Measurements from ENCODE around the gene ERMAP. TPM values are rescaled to one million over a fixed set of nuclear protein-coding genes. Genes with fewer than 3 reads are reported as not detected.
"Not testable (repeated sequence)": the region's sequence is repeated elsewhere in the genome, so short reads cannot be mapped to it uniquely, and the experiment has no call there.

Gene ERMAP
- total RNA-seq, 1 donor from 2014 or later = 7.4 TPM

GRCh38 chr1:42841440-42842147 lies 24.7 kb downstream of the ERMAP start:
- intact Hi-C loops (cut with micrococcal nuclease) = loop anchor here (10.0 kb wide), 2 partner anchors 157 to 387 kb away; partner anchors contain the start of genes PPCS, YBX1 and ZMYND12

- intact Hi-C loops (cut with micrococcal nuclease) = loop anchor here (5.0 to 10.0 kb wide), 3 partner anchors 160 to 390 kb away; partner anchors contain the start of genes PPCS, YBX1 and ZMYND12
Observed at GRCh38 chr1:42844592-42845140, 27.7 kb downstream of the ERMAP start.

- intact Hi-C loops (cut with micrococcal nuclease) = loop anchor here (5.0 to 10.0 kb wide), 3 partner anchors 160 to 390 kb away; partner anchors contain the start of genes PPCS, YBX1 and ZMYND12
Observed at GRCh38 chr1:42845193-42845592, 28.3 kb downstream of the ERMAP start.

- intact Hi-C loops (cut with micrococcal nuclease) = loop anchor here (1.0 to 10.0 kb wide), 6 partner anchors 29 to 391 kb away; partner anchors contain the start of genes C1orf50, ERMAP, P3H1 and PPCS
Observed at GRCh38 chr1:42845866-42846256, 28.9 kb downstream of the ERMAP start.

- intact Hi-C loops (cut with micrococcal nuclease) = loop anchor here (1.0 to 10.0 kb wide), 6 partner anchors 29 to 392 kb away; partner anchors contain the start of genes C1orf50, ERMAP, P3H1 and PPCS
Observed at GRCh38 chr1:42846257-42847110, 29.6 kb downstream of the ERMAP start, which contains the start of gene ZNF691. Gene ZNF691, plus strand, starts transcription at chr1:42846613. Its CDS starts 3,046 bp downstream, at chr1:42849659.

- intact Hi-C loops (cut with micrococcal nuclease) = loop anchor here (2.0 to 10.0 kb wide), 4 partner anchors 78 to 392 kb away; partner anchors contain the start of genes PPCS, YBX1 and ZMYND12
Observed at GRCh38 chr1:42847111-42847595, 30.2 kb downstream of the ERMAP start.

GRCh38 chr1:42847721-42848460 lies 31.0 kb downstream of the ERMAP start:
- intact Hi-C loops (cut with micrococcal nuclease) = loop anchor here (2.0 to 10.0 kb wide), 4 partner anchors 77 to 393 kb away; partner anchors contain the start of genes PPCS, YBX1 and ZMYND12

GRCh38 chr1:42848823-42849537 lies 32.1 kb downstream of the ERMAP start:
- intact Hi-C loops (cut with micrococcal nuclease) = loop anchor here (5.0 to 10.0 kb wide), 3 partner anchors 164 to 394 kb away; partner anchors contain the start of genes PPCS, YBX1 and ZMYND12

GRCh38 chr1:42849944-42850343 lies 33.0 kb downstream of the ERMAP start:
- intact Hi-C loops (cut with micrococcal nuclease) = loop anchor here (5.0 to 10.0 kb wide), 3 partner anchors 165 to 395 kb away; partner anchors contain the start of genes PPCS, YBX1 and ZMYND12

GRCh38 chr1:42851420-42851819 lies 34.5 kb downstream of the ERMAP start:
- intact Hi-C loops (cut with micrococcal nuclease) = no loop called here

GRCh38 chr1:42851960-42852607 lies 35.2 kb downstream of the ERMAP start:
- intact Hi-C loops (cut with micrococcal nuclease) = no loop called here

- intact Hi-C loops (cut with micrococcal nuclease) = no loop called here
Observed at GRCh38 chr1:42852608-42852980, 35.7 kb downstream of the ERMAP start.

- intact Hi-C loops (cut with micrococcal nuclease) = no loop called here
Observed at GRCh38 chr1:42853116-42853884, 36.4 kb downstream of the ERMAP start.

- intact Hi-C loops (cut with micrococcal nuclease) = not testable (repeated sequence)
Observed at GRCh38 chr1:42856554-42856953, 39.6 kb downstream of the ERMAP start.

GRCh38 chr1:42859366-42859765 lies 42.4 kb downstream of the ERMAP start:
- intact Hi-C loops (cut with micrococcal nuclease) = not testable (repeated sequence)

GRCh38 chr1:42860339-42861013 lies 43.6 kb downstream of the ERMAP start:
- intact Hi-C loops (cut with micrococcal nuclease) = no loop called here

GRCh38 chr1:42861014-42861399 lies 44.1 kb downstream of the ERMAP start:
- intact Hi-C loops (cut with micrococcal nuclease) = no loop called here

- intact Hi-C loops (cut with micrococcal nuclease) = no loop called here
Observed at GRCh38 chr1:42866549-42866948, 49.6 kb downstream of the ERMAP start.

Measured in T-helper 2 cell treated with Interferon-gamma antibody and Interleukin-4, amounts not matched to agents 100 ng/mL and 5 ng/mL, for 36 hours (primary cell).